AG04450 (cell line): ENCODE data around the gene MARCHF9. TPM values are rescaled to one million over a fixed set of nuclear protein-coding genes. Genes with fewer than 3 reads are reported as not detected.
A peak's percentile ranks its signal among the peaks of the same experiment; 100 is the strongest.

ENCODE experiments used
- CTCF ChIA-PET: fragments of 300-600, 350-600 bp; formaldehyde crosslinking; extraction: SDS; loops from one replicate; lab custom pipeline; 2022; ENCODE audit warnings: antibody characterized with exemption, inconsistent platforms; lab: Charles Lee
- POLR2A ChIA-PET: fragments of 350-600 bp; formaldehyde crosslinking; extraction: SDS; loops from one replicate; lab custom pipeline; 2021; ENCODE audit warnings: antibody characterized with exemption, inconsistent platforms; lab: Yijun Ruan, JAX
- DNase-seq: peaks from one replicate; pipeline ENCODE4 v3.0.0-alpha.2; 2011; ENCODE audit warnings: low read depth, low spot score
- H3K27ac ChIP-seq: one replicate; pipeline ENCODE4 v1.5.1; 2012; ENCODE audit warnings: low read depth, low read length, control low read depth
- H3K27me3 ChIP-seq: one replicate; pipeline ENCODE4 v1.6.0; 2012; ENCODE audit warnings: low read length; ENCODE audit not compliant: control insufficient read depth, insufficient read depth
- H3K4me3 ChIP-seq: 2 replicates; pipeline ENCODE4 v1.5.1; 2011; ENCODE audit warnings: mild to moderate bottlenecking, low read depth, low read length, control low read depth
- H3K9me3 ChIP-seq: 2 replicates; pipeline ENCODE4 v1.5.1; 2012; ENCODE audit warnings: low read length; ENCODE audit not compliant: control insufficient read depth, insufficient read depth
- CTCF ChIP-seq: IDR thresholded peaks from 2 replicates; pipeline ENCODE4 v1.5.1; 2011; ENCODE audit warnings: low read depth, low read length, control low read depth, inconsistent platforms
- polyA plus RNA-seq: library from polyadenylated mRNA; depleted of rRNA; stranded (reverse); fragments of >200 nt; gene quantifications from 2 replicates; pipeline ENCODE4 v1.2.3, GENCODE V29; 2011

The MARCHF9 gene
- polyA plus RNA-seq, 1 experiment: 3.7 TPM

- TF ChIP-seq CTCF: no peak
- POLR2A ChIA-PET: no interaction called here
- H3K27ac ChIP-seq: no peak overlapping the region
- no peaks in the 10 kb centered on the region; the same call in 1 of the 2 replicates for H3K9me3 ChIP-seq
- peaks cover 24% of the 10 kb centered on the region for H3K27me3 ChIP-seq
- no peak for DNase-seq
- CTCF ChIA-PET: no interaction called here
- H3K4me3 ChIP-seq: no peak overlapping the region
Observed at GRCh38 chr12:57769594-57769993, 14.7 kb downstream of the MARCHF9 start.

GRCh38 chr12:57770734-57771133, 15.8 kb downstream of the MARCHF9 start:
- TF ChIP-seq CTCF: no peak
- no peaks in the 10 kb centered on the region; the same call in 1 of the 2 replicates for H3K9me3 ChIP-seq
- peaks cover 13% of the 10 kb centered on the region for H3K27me3 ChIP-seq
- no peak for DNase-seq
- POLR2A ChIA-PET: no interaction called here
- CTCF ChIA-PET: no interaction called here
- no peak overlapping the region for H3K27ac ChIP-seq
- peak overlapping the region; percentile 98; the same call in 1 of the 2 replicates for H3K4me3 ChIP-seq

- ChIA-PET POLR2A (interaction anchor here (0.8 to 1.2 kb wide), 3 partner anchors 19 to 93 kb away, joined by 3 to 8 read pairs (median 5); partner anchors contain the start of genes CDK4 and TSPAN31), CTCF (interaction anchor here (1.3 kb wide), 1 partner anchor 15 kb away, joined by 6 read pairs; no protein-coding TSS in a partner anchor)
Observed at GRCh38 chr12:57771236-57771872, 16.5 kb downstream of the MARCHF9 start.

GRCh38 chr12:57771873-57772428, 17.0 kb downstream of the MARCHF9 start, which contains the start of gene METTL1:
METTL1 (minus strand) TSS chr12:57772105; CDS start chr12:57772083, 22 bp downstream.
- no peak for TF ChIP-seq CTCF
- ChIA-PET CTCF (interaction anchor here (1.0 to 1.3 kb wide), 2 partner anchors 11 to 15 kb away, joined by 3 to 6 read pairs; partner anchors contain the start of gene TSFM), POLR2A (interaction anchor here (0.6 to 1.2 kb wide), 5 partner anchors 17 to 92 kb away, joined by 3 to 8 read pairs (median 5); partner anchors contain the start of genes CDK4, MARCHF9 and TSPAN31)
- Histone ChIP-seq H3K27ac (peak within 1 kb of the TSS; percentile 99), H3K27me3 (peaks cover under 1% of the 10 kb centered on the region), H3K9me3 (no peaks in the 10 kb centered on the region; the same call in 1 of the 2 replicates), H3K4me3 (peak within 1 kb of the TSS; percentile 98)
- peak; percentile 83 for DNase-seq

More at GRCh38 chr12:57771236-57771872, 16.5 kb downstream of the MARCHF9 start:
- peak overlapping the region; percentile 98 for H3K4me3 ChIP-seq
- peak overlapping the region; percentile 99 for H3K27ac ChIP-seq
- peak; percentile 67 for DNase-seq
- H3K9me3 ChIP-seq: no peaks in the 10 kb centered on the region; the same call in 1 of the 2 replicates
- H3K27me3 ChIP-seq: peaks cover 7% of the 10 kb centered on the region
- no peak for TF ChIP-seq CTCF
